ENCODE measurements around the gene MAP3K7CL.

Gene MAP3K7CL

GRCh38 chr21:29174607-29175013 lies 44.2 kb downstream of the MAP3K7CL start:
- TF ChIP-seq FOXA1 (IDR thresholded peaks at IDR 0.05) (no peak), FOXK2 (IDR thresholded peaks at IDR 0.05) (no peak), SUZ12 (IDR thresholded peaks at IDR 0.05) (no peak), TARDBP (IDR thresholded peaks at IDR 0.05) (no peak), LEF1 (IDR thresholded peaks at IDR 0.05; ENCODE audit: borderline replicate concordance) (no peak), NFRKB (IDR thresholded peaks at IDR 0.05) (no peak), HDGF (IDR thresholded peaks at IDR 0.05; ENCODE audit: borderline replicate concordance) (no peak), ARNT (IDR thresholded peaks at IDR 0.05) (no peak), FOXM1 (IDR thresholded peaks at IDR 0.05; ENCODE audit: borderline replicate concordance) (no peak), CTBP1 (IDR thresholded peaks at IDR 0.05; ENCODE audit: borderline replicate concordance) (no peak), L3MBTL2 (conservative IDR thresholded peaks at IDR 0.05) (no peak), ZNF384 (IDR thresholded peaks at IDR 0.05) (no peak), PKNOX1 (IDR thresholded peaks at IDR 0.05) (no peak), BHLHE40 (IDR thresholded peaks at IDR 0.05; ENCODE audit: borderline replicate concordance) (no peak), ELF4 (IDR thresholded peaks at IDR 0.05) (no peak), SP1 (IDR thresholded peaks at IDR 0.05) (no peak)
- DNase-seq (ENCODE audit: extremely low spot score) = no peak
- POLR2A ChIA-PET = no interaction called here
- CTCF ChIA-PET = interaction anchor here (1.9 kb wide), 1 partner anchor 9 kb away, joined by 6 read pairs; no protein-coding TSS in a partner anchor

GRCh38 chr21:29175408-29176134 lies 45.1 kb downstream of the MAP3K7CL start:
- no peak for DNase-seq (ENCODE audit: extremely low spot score)
- ChIA-PET POLR2A (no interaction called here), CTCF (no interaction called here)
- TF ChIP-seq ELF4 (IDR thresholded peaks at IDR 0.05) (no peak), PKNOX1 (IDR thresholded peaks at IDR 0.05) (no peak), HDGF (IDR thresholded peaks at IDR 0.05; ENCODE audit: borderline replicate concordance) (no peak), L3MBTL2 (conservative IDR thresholded peaks at IDR 0.05) (no peak), SUZ12 (IDR thresholded peaks at IDR 0.05) (no peak), ZNF384 (IDR thresholded peaks at IDR 0.05) (no peak), FOXA1 (IDR thresholded peaks at IDR 0.05) (no peak), NFRKB (IDR thresholded peaks at IDR 0.05) (no peak), TARDBP (IDR thresholded peaks at IDR 0.05) (no peak)

- DNase-seq (ENCODE audit: extremely low spot score) = no peak
- POLR2A ChIA-PET = interaction anchor here (1.2 kb wide), 1 partner anchor 122 kb away, joined by 4 read pairs; no protein-coding TSS in a partner anchor
- CTCF ChIA-PET = no interaction called here
- no peak for TF ChIP-seq FOXM1 (IDR thresholded peaks at IDR 0.05; ENCODE audit: borderline replicate concordance)
- TF ChIP-seq ARNT (IDR thresholded peaks at IDR 0.05) = no peak
- no peak for TF ChIP-seq SUZ12 (IDR thresholded peaks at IDR 0.05)
- no peak for TF ChIP-seq NFRKB (IDR thresholded peaks at IDR 0.05)
- TF ChIP-seq FOXA1 (IDR thresholded peaks at IDR 0.05) = no peak
- TF ChIP-seq HDGF (IDR thresholded peaks at IDR 0.05; ENCODE audit: borderline replicate concordance) = no peak
- no peak for TF ChIP-seq ZNF384 (IDR thresholded peaks at IDR 0.05)
- no peak for TF ChIP-seq CTBP1 (IDR thresholded peaks at IDR 0.05; ENCODE audit: borderline replicate concordance)
- no peak for TF ChIP-seq FOXK2 (IDR thresholded peaks at IDR 0.05)
- no peak for TF ChIP-seq L3MBTL2 (conservative IDR thresholded peaks at IDR 0.05)
- TF ChIP-seq TARDBP (IDR thresholded peaks at IDR 0.05) = no peak
- TF ChIP-seq LEF1 (IDR thresholded peaks at IDR 0.05; ENCODE audit: borderline replicate concordance) = no peak
- TF ChIP-seq PKNOX1 (IDR thresholded peaks at IDR 0.05) = no peak
- no peak for TF ChIP-seq BHLHE40 (IDR thresholded peaks at IDR 0.05; ENCODE audit: borderline replicate concordance)
- no peak for TF ChIP-seq ELF4 (IDR thresholded peaks at IDR 0.05)
- TF ChIP-seq SP1 (IDR thresholded peaks at IDR 0.05) = no peak
Observed at GRCh38 chr21:29176471-29177120, 46.2 kb downstream of the MAP3K7CL start.

GRCh38 chr21:29177800-29178199 lies 47.4 kb downstream of the MAP3K7CL start:
- no peak for DNase-seq (ENCODE audit: extremely low spot score)
- POLR2A ChIA-PET = no interaction called here
- CTCF ChIA-PET = no interaction called here
- TF ChIP-seq ARNT (IDR thresholded peaks at IDR 0.05) (no peak), CTBP1 (IDR thresholded peaks at IDR 0.05; ENCODE audit: borderline replicate concordance) (no peak), FOXK2 (IDR thresholded peaks at IDR 0.05) (no peak), BHLHE40 (IDR thresholded peaks at IDR 0.05; ENCODE audit: borderline replicate concordance) (no peak), SUZ12 (IDR thresholded peaks at IDR 0.05) (no peak), FOXA1 (IDR thresholded peaks at IDR 0.05) (no peak)

- ChIA-PET POLR2A (no interaction called here), CTCF (no interaction called here)
- TF ChIP-seq CTBP1 (IDR thresholded peaks at IDR 0.05; ENCODE audit: borderline replicate concordance) (no peak), ZNF384 (IDR thresholded peaks at IDR 0.05) (no peak), FOXK2 (IDR thresholded peaks at IDR 0.05) (no peak)
- DNase-seq (ENCODE audit: extremely low spot score) = no peak
Observed at GRCh38 chr21:29178926-29179325, 48.5 kb downstream of the MAP3K7CL start.

- POLR2A ChIA-PET = no interaction called here
- CTCF ChIA-PET = no interaction called here
- DNase-seq (ENCODE audit: extremely low spot score) = no peak
- TF ChIP-seq ZNF384 (IDR thresholded peaks at IDR 0.05) (no peak), FOXA1 (IDR thresholded peaks at IDR 0.05) (no peak), SUZ12 (IDR thresholded peaks at IDR 0.05) (no peak), LEF1 (IDR thresholded peaks at IDR 0.05; ENCODE audit: borderline replicate concordance) (no peak), SP1 (IDR thresholded peaks at IDR 0.05) (no peak), PKNOX1 (IDR thresholded peaks at IDR 0.05) (no peak), HDGF (IDR thresholded peaks at IDR 0.05; ENCODE audit: borderline replicate concordance) (no peak), BHLHE40 (IDR thresholded peaks at IDR 0.05; ENCODE audit: borderline replicate concordance) (no peak), FOXK2 (IDR thresholded peaks at IDR 0.05) (no peak)
Observed at GRCh38 chr21:29179503-29179902, 49.1 kb downstream of the MAP3K7CL start.

Measured in HEK293T (cell line).